ENCODE data around the gene CRYBA4. TPM values are rescaled to one million over a fixed set of nuclear protein-coding genes. Genes with fewer than 3 reads are reported as not detected.

Gene CRYBA4
- total and polyA plus RNA-seq, 9 donors, result 0.59 TPM; not detected in 8

- intact Hi-C loops (cut with DNase I), result no loop called here
- no peak for DNase-seq
- Histone ChIP-seq H3K4me1 (ENCODE audit: insufficient read depth) (no peaks in the 10 kb centered on the region), H3K4me3 (no peak overlapping the region), H3K27ac (no peak overlapping the region), H3K27me3 (no peaks in the 10 kb centered on the region), H3K9me3 (no peaks in the 10 kb centered on the region), H3K36me3 (no peaks in the 10 kb centered on the region)
- 59 to 84% (median 62%) methylated on average over 12 of the region's 12 CpGs for WGBS, 3 donors
- TF ChIP-seq, protein P1, sequence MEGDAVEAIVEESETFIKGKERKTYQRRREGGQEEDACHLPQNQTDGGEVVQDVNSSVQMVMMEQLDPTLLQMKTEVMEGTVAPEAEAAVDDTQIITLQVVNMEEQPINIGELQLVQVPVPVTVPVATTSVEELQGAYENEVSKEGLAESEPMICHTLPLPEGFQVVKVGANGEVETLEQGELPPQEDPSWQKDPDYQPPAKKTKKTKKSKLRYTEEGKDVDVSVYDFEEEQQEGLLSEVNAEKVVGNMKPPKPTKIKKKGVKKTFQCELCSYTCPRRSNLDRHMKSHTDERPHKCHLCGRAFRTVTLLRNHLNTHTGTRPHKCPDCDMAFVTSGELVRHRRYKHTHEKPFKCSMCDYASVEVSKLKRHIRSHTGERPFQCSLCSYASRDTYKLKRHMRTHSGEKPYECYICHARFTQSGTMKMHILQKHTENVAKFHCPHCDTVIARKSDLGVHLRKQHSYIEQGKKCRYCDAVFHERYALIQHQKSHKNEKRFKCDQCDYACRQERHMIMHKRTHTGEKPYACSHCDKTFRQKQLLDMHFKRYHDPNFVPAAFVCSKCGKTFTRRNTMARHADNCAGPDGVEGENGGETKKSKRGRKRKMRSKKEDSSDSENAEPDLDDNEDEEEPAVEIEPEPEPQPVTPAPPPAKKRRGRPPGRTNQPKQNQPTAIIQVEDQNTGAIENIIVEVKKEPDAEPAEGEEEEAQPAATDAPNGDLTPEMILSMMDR (IDR thresholded peaks at IDR 0.05), result no peak
- TF ChIP-seq EP300 (IDR thresholded peaks at IDR 0.05) (no peak), POLR2A (IDR thresholded peaks at IDR 0.05) (no peak)
These were observed 20.0 kb upstream of the CRYBA4 start for GRCh38 chr22:26601726-26602125.

DNA sequence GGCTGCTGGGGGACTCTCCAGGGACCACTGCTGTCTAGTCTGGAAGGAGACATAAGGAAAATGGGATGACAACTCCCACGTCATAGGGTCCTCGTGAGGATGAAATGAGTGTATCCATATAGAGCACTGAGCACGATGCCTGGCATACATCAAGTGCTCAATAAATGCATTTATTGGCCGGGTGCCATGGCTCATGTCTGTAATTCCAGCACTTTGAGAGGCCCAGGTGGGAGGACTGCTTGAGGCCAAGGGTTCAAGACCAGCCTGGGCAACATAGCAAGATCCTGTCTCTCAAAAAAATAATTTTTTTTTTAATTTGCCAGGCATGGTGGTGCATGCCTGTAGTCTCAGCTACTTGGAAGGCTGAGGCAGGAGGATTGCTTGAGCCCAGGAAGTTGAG, 19.6 kb upstream of the CRYBA4 start:
- no peak overlapping the region for H3K27ac ChIP-seq
- H3K4me1 ChIP-seq (ENCODE audit: insufficient read depth), result no peaks in the 10 kb centered on the region
- intact Hi-C loops (cut with DNase I), result no loop called here
- no peaks in the 10 kb centered on the region for H3K9me3 ChIP-seq
- H3K27me3 ChIP-seq, result no peaks in the 10 kb centered on the region
- 69 to 79% (median 70%) methylated on average over 4 of the region's 4 CpGs for WGBS, 3 donors
- H3K4me3 ChIP-seq, result no peak overlapping the region
- no peak for DNase-seq
- TF ChIP-seq EP300 (IDR thresholded peaks at IDR 0.05) (no peak), POLR2A (IDR thresholded peaks at IDR 0.05) (no peak)
- TF ChIP-seq, protein P1 (IDR thresholded peaks at IDR 0.05), result no peak
- H3K36me3 ChIP-seq, result no peaks in the 10 kb centered on the region

DNA sequence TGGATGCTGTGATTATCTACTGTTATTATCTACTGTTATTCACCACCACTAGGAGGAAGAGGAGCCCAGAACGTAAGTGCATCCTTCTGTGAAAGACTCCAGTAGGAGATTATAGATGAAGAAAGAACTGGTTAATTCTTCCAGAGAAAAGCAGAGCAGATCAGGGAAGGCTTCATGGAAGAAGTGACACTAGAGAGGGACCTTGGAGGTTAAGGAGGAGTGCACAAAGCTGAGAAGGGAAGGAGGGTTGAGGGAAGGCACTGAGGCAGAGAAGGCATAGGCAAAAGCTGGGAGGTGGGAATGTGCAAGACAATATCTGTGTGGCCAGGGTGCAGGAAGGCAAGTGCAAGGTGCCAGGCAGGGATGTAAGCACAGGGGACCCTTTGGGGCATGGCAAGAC, 17.4 kb upstream of the CRYBA4 start:
- no peaks in the 10 kb centered on the region for H3K4me1 ChIP-seq (ENCODE audit: insufficient read depth)
- intact Hi-C loops (cut with DNase I), result no loop called here
- no peaks in the 10 kb centered on the region for H3K27me3 ChIP-seq
- TF ChIP-seq POLR2A (IDR thresholded peaks at IDR 0.05) (no peak), EP300 (IDR thresholded peaks at IDR 0.05) (no peak)
- TF ChIP-seq, protein P1 (IDR thresholded peaks at IDR 0.05), result no peak
- DNase-seq, result no peak
- 53 to 82% (median 71%) methylated on average over 1 of the region's 1 CpG for WGBS, 3 donors
- no peak overlapping the region for H3K4me3 ChIP-seq
- H3K27ac ChIP-seq, result no peak overlapping the region
- no peaks in the 10 kb centered on the region for H3K36me3 ChIP-seq
- no peaks in the 10 kb centered on the region for H3K9me3 ChIP-seq

DNA sequence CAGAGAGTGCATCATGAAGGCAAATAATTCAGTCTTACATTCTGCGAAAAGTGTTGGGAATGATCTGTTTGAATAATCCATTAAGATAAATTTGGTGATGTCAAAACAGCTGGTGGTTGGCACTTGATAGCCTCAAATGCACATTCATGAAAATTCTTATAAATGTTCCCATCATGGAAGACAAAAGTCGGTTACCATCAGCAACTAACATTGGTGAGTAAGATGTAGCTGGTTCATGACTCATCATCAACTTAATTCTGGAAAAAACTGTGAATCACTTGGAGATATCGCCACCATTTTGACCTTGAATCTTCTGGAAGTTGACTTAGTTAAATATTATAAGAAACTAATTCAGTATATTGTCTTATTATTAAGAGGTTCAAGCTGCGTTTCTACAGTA, 15.2 kb upstream of the CRYBA4 start:
- Histone ChIP-seq H3K27ac (no peak overlapping the region), H3K9me3 (no peaks in the 10 kb centered on the region), H3K4me3 (no peak overlapping the region), H3K27me3 (no peaks in the 10 kb centered on the region), H3K4me1 (ENCODE audit: insufficient read depth) (no peaks in the 10 kb centered on the region), H3K36me3 (no peaks in the 10 kb centered on the region)
- intact Hi-C loops (cut with DNase I), result no loop called here
- DNase-seq, result no peak
- TF ChIP-seq POLR2A (IDR thresholded peaks at IDR 0.05), result no peak
- TF ChIP-seq EP300 (IDR thresholded peaks at IDR 0.05), result no peak
- TF ChIP-seq, protein P1 (IDR thresholded peaks at IDR 0.05), result no peak
- 63 to 73% (median 72%) methylated on average over 4 of the region's 4 CpGs for WGBS, 3 donors

- WGBS, 3 donors, result 11 to 25% (median 19%) methylated on average over 2 of the region's 2 CpGs
- Histone ChIP-seq H3K27ac (no peak overlapping the region), H3K9me3 (no peaks in the 10 kb centered on the region), H3K4me1 (ENCODE audit: insufficient read depth) (no peaks in the 10 kb centered on the region), H3K27me3 (no peaks in the 10 kb centered on the region), H3K4me3 (no peak overlapping the region), H3K36me3 (no peaks in the 10 kb centered on the region)
- no peak for DNase-seq
- intact Hi-C loops (cut with DNase I), result no loop called here
- no peak for TF ChIP-seq EP300 (IDR thresholded peaks at IDR 0.05)
- no peak for TF ChIP-seq POLR2A (IDR thresholded peaks at IDR 0.05)
- TF ChIP-seq, protein P1 (IDR thresholded peaks at IDR 0.05), result no peak
These were observed 13.6 kb upstream of the CRYBA4 start for GRCh38 chr22:26608129-26608528.
